ENCODE data around the gene SLC8B1.

Gene SLC8B1

DNA sequence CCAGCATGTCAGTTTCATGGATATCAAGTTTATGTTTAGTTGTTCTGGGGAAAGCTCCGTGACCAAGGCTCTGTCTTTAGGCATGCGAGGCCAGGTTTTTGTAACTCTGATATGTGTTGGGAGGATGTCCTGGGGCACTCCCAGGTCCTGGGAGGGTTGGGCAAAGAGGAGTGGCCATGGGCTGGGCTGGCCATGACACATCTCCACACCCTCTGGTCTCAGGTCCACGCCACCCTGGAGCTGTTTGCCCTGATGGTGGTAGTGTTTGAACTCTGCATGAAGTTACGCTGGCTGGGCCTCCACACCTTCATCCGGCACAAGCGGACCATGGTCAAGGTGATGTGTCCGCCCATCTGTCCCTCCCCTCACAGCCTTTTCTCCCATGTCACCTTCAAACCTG, 67.3 kb downstream of the SLC8B1 start:
- no peak for DNase-seq

DNA sequence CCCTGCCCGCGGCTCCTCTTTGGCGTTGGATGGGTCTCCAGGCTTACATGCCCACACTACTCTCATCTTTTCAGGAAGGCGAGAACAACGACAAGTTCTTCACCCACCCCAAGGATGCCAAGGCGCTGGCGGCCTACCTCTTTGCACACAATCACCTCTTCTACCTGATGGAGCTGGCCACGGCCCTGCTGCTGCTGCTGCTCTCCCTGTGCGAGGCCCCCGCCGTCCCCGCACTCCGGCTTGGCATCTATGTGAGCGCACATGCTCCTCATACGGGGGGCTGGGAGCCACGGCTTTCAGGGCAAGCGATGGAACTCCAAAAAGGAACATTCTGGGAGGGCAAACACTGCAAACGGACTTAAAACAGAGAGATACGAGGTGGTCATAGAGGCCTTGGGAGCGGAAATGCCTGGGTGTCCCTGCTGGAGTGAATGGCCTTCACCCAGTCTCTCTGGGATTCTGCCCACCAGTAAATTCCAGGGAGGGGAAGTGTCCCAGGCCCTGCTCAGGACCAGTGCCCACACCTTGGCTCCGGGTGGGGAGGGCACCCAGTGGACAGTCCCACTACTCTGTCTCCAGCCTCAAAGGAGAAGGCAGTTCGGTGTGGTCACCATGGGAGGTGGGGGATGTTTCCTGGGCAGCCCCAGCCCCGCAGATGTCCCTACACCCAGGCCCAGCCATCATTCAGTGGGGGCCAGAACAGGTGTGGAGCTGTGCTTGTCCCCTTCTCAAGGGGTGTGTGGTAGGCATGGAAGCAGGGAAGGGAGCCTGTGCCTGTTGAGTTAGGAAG, 68.6 kb downstream of the SLC8B1 start:
- DNase-seq: no peak

DNA sequence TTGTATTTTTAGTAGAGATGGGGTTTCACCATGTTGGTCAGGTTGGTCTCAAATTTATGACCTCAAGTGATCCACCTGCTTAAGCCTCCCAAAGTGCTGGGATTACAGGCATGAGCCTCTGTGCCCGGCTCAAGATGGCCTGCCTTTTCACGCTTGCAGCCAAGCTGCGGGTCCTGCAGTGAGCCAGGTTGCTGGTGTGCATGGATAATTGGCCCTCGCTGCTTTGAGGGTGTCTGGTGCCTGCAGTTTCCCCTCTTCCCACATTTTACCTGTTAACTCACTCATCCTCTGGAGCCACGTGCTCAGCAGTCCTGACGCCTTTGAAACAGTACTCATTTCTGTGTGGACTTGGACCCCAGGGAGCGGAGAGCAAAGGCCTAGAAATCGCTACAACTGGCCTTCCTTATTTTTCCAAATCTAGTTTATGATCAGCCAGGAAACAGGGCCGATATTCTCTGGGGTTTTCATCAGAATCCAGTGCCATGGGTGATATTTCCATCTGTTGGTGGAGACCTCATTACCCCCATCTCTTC, 71.4 kb downstream of the SLC8B1 start:
- no peak for DNase-seq

DNA sequence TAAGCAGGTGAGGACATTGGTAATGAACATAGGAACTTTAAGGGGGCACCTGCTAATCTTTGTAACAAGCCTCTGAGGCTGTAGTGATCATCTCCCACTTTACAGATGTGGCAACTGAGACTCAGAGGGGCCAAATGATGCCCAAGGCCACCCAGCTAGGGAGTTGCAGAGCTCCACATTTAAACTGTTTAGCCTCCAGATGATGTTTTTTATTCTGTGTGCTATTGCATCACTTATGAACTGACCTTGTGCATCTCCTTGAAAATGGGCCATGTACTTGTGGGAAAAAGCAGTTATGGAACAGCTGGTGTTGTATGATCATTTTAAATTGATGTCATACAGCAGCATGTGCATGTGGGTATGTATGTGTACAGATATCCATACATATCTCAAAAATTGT, 72.2 kb downstream of the SLC8B1 start:
- DNase-seq: no peak

DNA sequence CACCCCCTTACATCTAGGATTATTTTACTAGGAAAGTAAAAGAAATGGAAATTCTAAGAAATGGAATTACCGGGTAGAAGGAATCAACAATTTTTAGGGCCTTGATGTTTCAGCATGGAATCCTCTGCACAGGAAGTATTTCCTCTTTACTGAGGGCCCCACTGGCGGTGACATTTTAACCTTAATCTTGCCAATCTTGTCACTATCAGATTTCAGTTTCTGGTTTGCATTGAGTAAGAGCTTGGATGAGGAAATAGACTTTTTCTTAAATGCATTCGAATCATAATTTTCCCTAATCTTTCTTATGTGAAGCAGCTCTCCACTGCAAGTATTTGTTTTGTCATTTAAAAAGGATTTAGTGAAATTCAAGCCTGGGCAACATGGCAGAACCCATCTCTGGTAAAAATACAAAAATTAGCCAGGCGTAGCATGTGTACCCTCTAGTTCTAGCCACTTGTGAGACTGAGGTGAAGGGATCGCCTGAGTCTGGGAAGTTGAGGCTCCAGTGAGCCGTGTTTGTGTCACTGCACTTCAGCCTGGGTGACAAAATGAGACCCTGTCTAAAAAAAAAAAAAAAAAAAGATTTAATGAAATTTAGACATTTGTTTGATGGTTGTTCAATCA, 73.0 kb downstream of the SLC8B1 start:
- DNase-seq: no peak

DNA sequence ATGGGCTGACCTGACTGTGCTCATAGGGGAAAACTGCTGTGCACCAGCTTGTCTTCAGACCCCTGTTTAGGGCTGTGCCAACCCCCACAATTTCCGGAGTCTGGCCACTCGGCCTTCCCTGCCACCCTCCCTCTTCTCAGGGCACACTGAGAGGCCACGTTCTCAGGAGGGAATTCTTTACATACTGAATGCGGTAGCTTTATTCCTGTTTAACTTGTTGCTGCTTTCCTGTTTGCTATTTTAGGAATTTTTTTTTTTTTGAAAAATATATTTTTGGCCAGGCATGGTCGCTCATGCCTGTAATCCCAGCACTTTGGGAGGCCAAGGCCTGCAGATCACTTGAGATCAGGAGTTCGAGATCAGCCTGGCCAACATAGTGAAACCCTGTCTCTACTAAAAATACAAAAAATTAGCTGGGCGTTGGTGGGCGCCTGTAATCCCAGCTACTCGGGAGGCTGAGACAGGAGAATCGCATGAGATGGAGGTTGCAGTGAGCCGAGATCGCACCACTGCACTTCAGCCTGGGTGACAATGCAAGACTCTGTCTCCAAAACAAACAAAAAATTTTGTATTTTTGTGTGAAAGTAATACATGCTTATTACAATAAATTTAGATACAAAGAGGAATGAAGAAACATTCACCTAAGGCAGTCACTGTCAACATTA, 74.1 kb downstream of the SLC8B1 start:
- no peak for DNase-seq

DNA sequence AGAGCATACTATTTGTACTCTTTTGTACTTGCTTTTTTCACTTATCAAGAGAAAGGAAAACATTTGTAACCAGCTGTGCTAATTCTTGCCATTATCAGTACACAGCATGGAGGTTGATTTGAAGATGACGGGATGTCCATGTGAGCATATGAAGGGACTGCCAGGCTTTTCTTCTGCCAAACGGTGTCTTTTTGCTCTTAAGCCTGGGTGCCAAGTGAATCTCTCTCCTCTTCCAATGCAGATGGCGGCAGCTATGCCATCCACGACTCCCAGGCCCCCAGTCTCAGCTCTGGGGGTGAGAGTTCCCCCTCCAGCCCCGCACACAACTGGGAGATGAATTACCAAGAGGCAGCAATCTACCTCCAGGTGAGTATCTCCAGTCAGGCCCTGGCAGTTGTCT, 74.8 kb downstream of the SLC8B1 start:
- no peak for DNase-seq

DNA sequence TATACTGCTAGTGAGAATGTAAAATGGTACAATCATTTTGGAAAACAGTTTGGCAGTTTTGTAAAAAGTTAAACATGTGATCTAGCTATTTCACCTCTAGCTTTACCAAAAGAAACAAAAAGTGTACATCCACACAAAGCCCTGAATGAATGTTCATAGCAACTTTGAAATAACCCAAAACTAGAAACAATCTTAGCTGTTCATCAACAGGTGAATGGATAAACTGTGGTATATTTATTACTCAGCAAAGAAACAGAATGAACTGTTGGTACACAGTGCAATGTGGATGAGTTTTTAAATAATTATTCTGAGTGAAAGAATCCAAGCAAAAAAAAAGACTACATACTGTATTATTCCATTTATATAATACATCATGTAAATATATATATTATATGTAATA, 77.3 kb downstream of the SLC8B1 start:
- no peak for DNase-seq

DNA sequence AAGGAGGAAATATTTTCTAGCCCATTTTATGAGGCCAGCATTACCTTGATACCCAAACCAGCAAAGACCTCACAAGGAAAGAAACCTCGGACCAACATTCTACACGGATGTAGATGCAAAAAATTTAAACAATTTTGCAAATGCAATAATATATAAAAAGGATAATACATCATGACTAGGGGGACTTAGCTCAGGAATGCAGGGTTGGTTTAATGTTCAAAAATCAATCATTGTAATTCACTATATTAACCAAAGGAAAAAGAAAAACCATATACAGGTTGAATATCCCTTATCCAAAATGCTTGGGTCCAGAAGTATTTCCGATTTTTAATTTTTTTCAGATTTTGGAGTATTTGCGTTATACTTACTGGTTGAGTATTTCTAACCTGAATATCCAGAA, 80.6 kb downstream of the SLC8B1 start:
- no peak for DNase-seq

DNA sequence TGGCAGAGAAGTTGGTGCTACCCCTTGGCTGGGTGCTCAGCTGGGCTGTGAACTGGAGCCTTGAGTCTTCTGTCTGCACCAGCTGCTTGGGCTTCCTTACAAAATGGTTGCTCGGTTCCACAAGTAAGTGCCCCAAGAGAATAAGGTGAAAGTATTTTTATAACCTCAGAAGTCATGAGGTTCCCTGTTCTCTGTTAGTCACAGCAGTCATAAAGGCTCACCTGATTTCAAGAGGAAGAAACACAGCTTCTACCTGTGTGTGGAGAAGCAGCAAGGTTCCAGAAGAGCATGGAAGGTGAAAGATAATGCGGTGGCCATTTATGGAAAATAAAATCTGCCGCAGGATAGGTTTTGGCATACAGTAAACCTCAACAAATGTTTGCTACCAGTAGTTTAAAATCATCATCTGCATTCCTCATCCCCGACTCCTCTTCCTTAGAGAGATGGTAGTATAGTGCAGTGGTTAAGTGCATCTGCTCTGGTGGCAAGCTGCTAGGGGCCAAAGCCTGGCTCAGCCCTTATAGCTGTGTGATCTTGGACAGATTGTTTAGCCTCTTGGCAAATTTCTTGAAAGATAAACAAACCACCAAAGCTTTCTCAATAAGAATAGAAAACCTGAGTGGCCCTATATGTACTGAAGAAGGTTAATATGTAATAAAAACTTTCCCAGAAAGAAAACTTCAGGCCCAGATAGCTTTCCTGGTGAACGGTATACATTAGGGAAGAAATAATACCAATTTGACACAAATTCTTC, 81.2 kb downstream of the SLC8B1 start:
- DNase-seq: no peak

DNA sequence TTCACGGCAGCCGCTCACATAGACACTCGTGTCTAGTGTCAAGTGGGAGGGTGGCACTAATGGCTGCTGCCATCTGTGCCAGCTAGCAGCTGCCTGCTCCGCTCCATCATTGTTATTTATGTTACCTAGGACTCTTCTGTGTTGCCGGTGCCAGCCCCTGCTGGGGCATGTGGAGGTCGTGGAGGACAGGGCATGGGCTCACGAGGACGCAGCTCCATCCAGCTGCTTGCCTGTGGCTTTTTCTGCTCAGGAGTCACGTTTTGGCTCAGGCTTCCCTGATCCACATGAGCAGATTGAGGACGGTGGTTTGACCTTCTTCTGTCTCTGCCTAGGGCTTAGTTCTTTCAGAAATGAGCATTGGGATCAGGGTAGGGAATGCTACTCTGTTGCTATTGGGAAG, 82.4 kb downstream of the SLC8B1 start:
- no peak for DNase-seq

DNA sequence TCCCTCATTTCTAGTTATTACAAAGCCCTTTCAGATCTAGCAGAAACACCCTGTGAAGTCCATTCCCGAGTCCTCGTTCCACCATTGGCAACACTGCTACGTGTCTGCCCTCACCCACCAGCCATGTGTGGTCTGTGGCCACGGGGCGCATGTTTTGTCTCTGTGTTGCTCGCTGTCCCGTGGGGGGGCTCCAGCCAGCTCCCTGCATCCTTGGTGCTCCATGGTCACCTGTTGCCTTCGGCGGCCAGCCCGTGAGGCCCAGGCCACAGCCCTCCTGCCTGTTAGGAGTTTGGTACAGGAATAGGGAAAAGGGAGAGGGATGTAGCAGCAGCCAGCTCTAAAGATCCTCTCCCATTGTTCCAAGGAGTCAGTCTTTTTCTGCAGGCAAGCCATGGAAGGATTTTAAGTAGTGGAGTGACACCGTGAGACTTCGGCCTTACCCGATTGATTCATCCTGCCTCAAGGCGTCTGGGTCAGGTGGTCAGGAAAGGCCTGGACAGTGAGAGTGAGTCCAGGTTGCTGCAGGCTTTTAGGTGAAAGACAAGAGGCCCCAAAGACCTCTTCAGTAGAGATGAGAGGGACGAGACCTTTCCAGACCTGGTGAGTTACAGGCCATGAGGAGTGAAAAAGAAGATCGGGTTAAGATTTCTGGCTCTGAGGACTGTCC, 83.4 kb downstream of the SLC8B1 start:
- no peak for DNase-seq

DNA sequence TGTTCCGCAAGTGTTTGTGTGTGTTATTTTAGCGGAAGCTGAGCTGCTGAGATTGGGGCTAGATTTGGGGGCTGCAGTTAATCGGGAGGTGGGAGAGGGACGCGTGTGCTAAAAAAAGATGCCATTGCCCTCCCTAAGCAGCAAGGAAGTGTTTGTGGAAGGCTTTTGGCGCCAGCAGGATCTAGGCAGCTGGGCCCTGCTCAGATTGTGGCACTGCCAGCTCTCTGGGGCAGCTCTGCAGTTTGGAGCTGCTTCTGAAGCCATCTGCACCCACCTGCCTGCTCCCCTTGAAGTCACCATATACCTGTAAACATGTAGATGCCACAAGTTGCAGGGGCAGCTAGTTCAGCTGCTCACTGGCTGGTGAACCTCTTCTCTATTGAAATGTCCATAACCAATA, 84.9 kb downstream of the SLC8B1 start:
- no peak for DNase-seq

DNA sequence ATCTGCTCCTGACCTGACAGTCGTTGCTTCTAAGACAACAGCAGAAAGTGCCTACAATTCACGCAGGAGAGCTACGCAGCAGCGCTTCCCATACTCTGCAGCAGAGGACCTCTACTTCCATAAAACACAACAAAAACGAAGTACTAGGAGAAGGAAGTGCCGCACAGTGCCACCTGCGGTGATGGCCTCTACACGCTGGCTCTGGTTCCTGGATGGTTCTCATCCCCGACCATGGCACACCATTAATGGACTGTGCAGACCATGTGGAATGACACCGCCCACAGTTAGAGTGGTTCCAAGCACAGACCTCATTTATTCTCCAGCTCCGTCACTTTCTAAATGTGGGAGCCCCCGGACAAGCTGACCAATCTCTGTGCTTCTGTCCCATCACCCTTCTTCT, 85.4 kb downstream of the SLC8B1 start:
- no peak for DNase-seq

DNA sequence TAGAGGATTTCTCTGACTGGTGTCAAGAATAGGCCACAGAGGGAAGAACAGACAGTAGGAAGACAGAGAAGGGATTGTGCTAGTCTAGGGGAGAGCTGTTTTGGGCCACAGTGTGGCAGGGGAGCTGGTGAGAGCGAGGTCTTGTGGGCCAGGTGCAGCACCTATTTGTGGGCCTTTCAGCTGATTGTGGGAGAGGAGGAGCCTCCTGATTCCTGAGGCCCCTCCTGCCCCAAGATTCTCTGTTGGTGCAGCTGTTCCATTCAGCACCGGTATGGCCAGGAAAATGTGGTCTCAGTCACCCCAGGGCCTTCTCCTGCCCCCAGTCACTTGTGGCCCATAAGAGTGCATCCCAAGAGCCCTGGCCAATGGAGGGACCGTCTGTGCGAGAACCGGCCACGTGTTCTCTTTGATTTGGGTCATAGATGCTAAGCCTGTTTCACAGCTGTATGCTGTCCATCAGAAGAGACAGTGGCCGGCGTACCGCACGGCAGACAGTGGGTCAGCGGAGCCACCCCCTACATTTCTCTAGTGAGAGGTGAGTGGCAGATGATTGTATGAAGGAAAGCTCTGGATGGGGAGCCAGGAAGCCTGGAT, 86.0 kb downstream of the SLC8B1 start:
- no peak for DNase-seq

Measured in CD4-positive, alpha-beta T cell treated with Interleukin-15 for 1 hour (primary cell).